ENCODE data around the gene USP49. TPM values are rescaled to one million over a fixed set of nuclear protein-coding genes. Genes with fewer than 3 reads are reported as not detected.
A peak's percentile ranks its signal among the peaks of the same experiment; 100 is the strongest.
"Not testable (repeated sequence)": the region's sequence is repeated elsewhere in the genome, so short reads cannot be mapped to it uniquely, and the experiment has no call there.

The USP49 gene
- total RNA-seq, result 10 to 100 TPM in 1 of 2 donors, 1 to 10 TPM in 1; 8.2 to 15.3 TPM

GRCh38 chr6:41895300-41896233 is at the start of gene USP49:
Gene USP49 (minus strand): TSS chr6:41895375. CDS start chr6:41806983, 88,392 bp downstream.
- Mint-ChIP-seq H3K36me3 (no peaks in the 10 kb centered on the region), H3K27me3 (no peaks in the 10 kb centered on the region), H3K4me3 (no peak within 1 kb of the TSS), H3K4me1 (ENCODE audit: low read depth in 2 of 2) (peaks cover 9 to 11% of the 10 kb centered on the region in 2 donors), H3K9me3 (no peaks in the 10 kb centered on the region), H3K27ac (no peak within 1 kb of the TSS)
- peak; percentile 97 to 98 for ATAC-seq
- DNase-seq (ENCODE audit: low spot score), result peak; percentile 92

- Mint-ChIP-seq H3K4me3 (no peak overlapping the region), H3K27ac (peak overlapping the region in 1 of 2 donors; percentile 43), H3K36me3 (peaks cover 16% of the 10 kb centered on the region), H3K27me3 (no peaks in the 10 kb centered on the region), H3K9me3 (no peaks in the 10 kb centered on the region), H3K4me1 (ENCODE audit: low read depth in 2 of 2) (peaks cover 41 to 43% of the 10 kb centered on the region in 2 donors)
- no peak for ATAC-seq
- DNase-seq (ENCODE audit: low spot score), result no peak
These were observed 48.3 kb upstream of the USP49 start for GRCh38 chr6:41943456-41943855.

- not testable (repeated sequence) for H3K9me3 Mint-ChIP-seq; ATAC-seq; DNase-seq (ENCODE audit: low spot score); H3K27me3 Mint-ChIP-seq
- Mint-ChIP-seq H3K4me1 (ENCODE audit: low read depth in 2 of 2) (peaks cover 42 to 44% of the 10 kb centered on the region in 2 donors), H3K36me3 (peaks cover 16% of the 10 kb centered on the region), H3K27ac (peak overlapping the region; percentile 88 to 96), H3K4me3 (peak overlapping the region; percentile 97)
These were observed 47.7 kb upstream of the USP49 start for GRCh38 chr6:41942882-41943281.

GRCh38 chr6:41942067-41942851 is 47.1 kb upstream of the USP49 start:
- peaks cover 16% of the 10 kb centered on the region for H3K36me3 Mint-ChIP-seq
- H3K4me3 Mint-ChIP-seq, result peak overlapping the region; percentile 97
- H3K4me1 Mint-ChIP-seq (ENCODE audit: low read depth in 2 of 2), result peaks cover 42 to 43% of the 10 kb centered on the region in 2 donors
- DNase-seq (ENCODE audit: low spot score), result no peak
- no peaks in the 10 kb centered on the region for H3K9me3 Mint-ChIP-seq
- no peaks in the 10 kb centered on the region for H3K27me3 Mint-ChIP-seq
- ATAC-seq, result peak; percentile 2 to 25
- peak overlapping the region; percentile 88 to 96 for H3K27ac Mint-ChIP-seq

GRCh38 chr6:41941280-41942066 is 46.3 kb upstream of the USP49 start, which contains the start of gene CCND3:
Gene CCND3 (minus strand): TSS chr6:41941808. CDS start chr6:41941649, 159 bp downstream.
- Mint-ChIP-seq H3K36me3 (peaks cover 18% of the 10 kb centered on the region), H3K4me1 (ENCODE audit: low read depth in 2 of 2) (peaks cover 48% of the 10 kb centered on the region in 2 donors), H3K9me3 (no peaks in the 10 kb centered on the region), H3K27me3 (no peaks in the 10 kb centered on the region), H3K4me3 (peak within 1 kb of the TSS; percentile 97), H3K27ac (peak within 1 kb of the TSS; percentile 88 to 96)
- peak; percentile 96 for DNase-seq (ENCODE audit: low spot score)
- peak; percentile 89 to 92 for ATAC-seq

- peak; percentile 8 to 21 for ATAC-seq
- Mint-ChIP-seq H3K4me3 (peak overlapping the region; percentile 97), H3K27ac (peak overlapping the region; percentile 88 to 95), H3K9me3 (no peaks in the 10 kb centered on the region), H3K4me1 (ENCODE audit: low read depth in 2 of 2) (peaks cover 50 to 55% of the 10 kb centered on the region in 2 donors), H3K27me3 (no peaks in the 10 kb centered on the region), H3K36me3 (peaks cover 21% of the 10 kb centered on the region)
- DNase-seq (ENCODE audit: low spot score), result peak; percentile 77
These were observed 45.6 kb upstream of the USP49 start for GRCh38 chr6:41940759-41941279.

GRCh38 chr6:41939848-41940758 is 44.9 kb upstream of the USP49 start:
- Mint-ChIP-seq H3K4me1 (ENCODE audit: low read depth in 2 of 2) (peaks cover 54 to 62% of the 10 kb centered on the region in 2 donors), H3K9me3 (no peaks in the 10 kb centered on the region), H3K4me3 (peak overlapping the region; percentile 97), H3K27ac (peak overlapping the region; percentile 88 to 95), H3K27me3 (no peaks in the 10 kb centered on the region), H3K36me3 (peaks cover 22% of the 10 kb centered on the region)
- ATAC-seq, result no peak
- peak; percentile 75 for DNase-seq (ENCODE audit: low spot score)

GRCh38 chr6:41939176-41939847 is 44.1 kb upstream of the USP49 start:
- Mint-ChIP-seq H3K36me3 (peaks cover 30% of the 10 kb centered on the region), H3K27me3 (no peaks in the 10 kb centered on the region), H3K4me3 (peak overlapping the region; percentile 97), H3K4me1 (ENCODE audit: low read depth in 2 of 2) (peaks cover 62 to 70% of the 10 kb centered on the region in 2 donors), H3K27ac (peak overlapping the region; percentile 88 to 95), H3K9me3 (no peaks in the 10 kb centered on the region)
- DNase-seq (ENCODE audit: low spot score), result peak; percentile 79
- peak in 1 of 2 donors; percentile 1 for ATAC-seq

GRCh38 chr6:41938590-41939175 is 43.5 kb upstream of the USP49 start:
- peaks cover 31% of the 10 kb centered on the region for H3K36me3 Mint-ChIP-seq
- ATAC-seq (no peak), DNase-seq (ENCODE audit: low spot score) (no peak)
- H3K27me3 Mint-ChIP-seq, result no peaks in the 10 kb centered on the region
- peaks cover 64 to 72% of the 10 kb centered on the region in 2 donors for H3K4me1 Mint-ChIP-seq (ENCODE audit: low read depth in 2 of 2)
- peak overlapping the region; percentile 88 to 95 for H3K27ac Mint-ChIP-seq
- no peaks in the 10 kb centered on the region for H3K9me3 Mint-ChIP-seq
- H3K4me3 Mint-ChIP-seq, result peak overlapping the region; percentile 97

GRCh38 chr6:41937861-41938574 is 42.8 kb upstream of the USP49 start:
- peak; percentile 70 for DNase-seq (ENCODE audit: low spot score)
- peak overlapping the region; percentile 88 to 95 for H3K27ac Mint-ChIP-seq
- ATAC-seq, result peak in 1 of 2 donors; percentile 5
- peaks cover 34% of the 10 kb centered on the region for H3K36me3 Mint-ChIP-seq
- no peaks in the 10 kb centered on the region for H3K27me3 Mint-ChIP-seq
- H3K4me3 Mint-ChIP-seq, result peak overlapping the region; percentile 97
- peaks cover 65 to 74% of the 10 kb centered on the region in 2 donors for H3K4me1 Mint-ChIP-seq (ENCODE audit: low read depth in 2 of 2)
- no peaks in the 10 kb centered on the region for H3K9me3 Mint-ChIP-seq

- ATAC-seq (no peak), DNase-seq (ENCODE audit: low spot score) (no peak)
- H3K4me1 Mint-ChIP-seq (ENCODE audit: low read depth in 2 of 2), result peaks cover 68 to 76% of the 10 kb centered on the region in 2 donors
- no peaks in the 10 kb centered on the region for H3K9me3 Mint-ChIP-seq
- peak overlapping the region; percentile 88 to 95 for H3K27ac Mint-ChIP-seq
- H3K27me3 Mint-ChIP-seq, result no peaks in the 10 kb centered on the region
- H3K36me3 Mint-ChIP-seq, result peaks cover 37% of the 10 kb centered on the region
- peak overlapping the region; percentile 97 for H3K4me3 Mint-ChIP-seq
These were observed 42.3 kb upstream of the USP49 start for GRCh38 chr6:41937472-41937860.
